Muscle layer of duodenum (tissue), 2 donors: ENCODE data around the gene NOL4L.

Source experiments
- H3K27ac ChIP-seq: one replicate; pipeline ENCODE4 v1.7.0; 2013; ENCODE audit warnings: mild to moderate bottlenecking, low read length
- H3K27me3 ChIP-seq: one replicate; pipeline ENCODE4 v1.7.0; 2013; ENCODE audit warnings: low read depth, mild to moderate bottlenecking, control low read depth, low read length
- H3K36me3 ChIP-seq, 2 donors: one replicate each; pipeline ENCODE4 v1.7.0; 2013; ENCODE audit warnings: low read length in 2 of 2, control low read depth in 1 of 2, mild to moderate bottlenecking in 1 of 2; ENCODE audit not compliant: insufficient read depth in 2 of 2, control insufficient read depth in 1 of 2
- H3K4me1 ChIP-seq, 2 donors: one replicate each; pipeline ENCODE4 v1.7.0; 2013; ENCODE audit warnings: low read length in 2 of 2, mild to moderate bottlenecking in 2 of 2, control low read depth in 1 of 2, moderate library complexity in 1 of 2; ENCODE audit not compliant: insufficient read depth in 2 of 2, control insufficient read depth in 1 of 2
- H3K4me3 ChIP-seq, 2 donors: one replicate each; pipeline ENCODE4 v1.7.0; 2013; ENCODE audit warnings: low read length in 2 of 2, low read depth in 1 of 2, mild to moderate bottlenecking in 1 of 2
- H3K9me3 ChIP-seq, 2 donors: one replicate each; pipeline ENCODE4 v1.7.0; 2013; ENCODE audit warnings: low read length in 2 of 2, control low read depth in 1 of 2, mild to moderate bottlenecking in 1 of 2; ENCODE audit not compliant: control insufficient read depth in 1 of 2
- donor health status: healthy.

The NOL4L gene

GRCh38 chr20:32528905-32529670 is 56.0 kb downstream of the NOL4L start:
- H3K9me3 ChIP-seq: no peaks in the 10 kb centered on the region
- no peak overlapping the region for H3K4me3 ChIP-seq
- no peaks in the 10 kb centered on the region for H3K27me3 ChIP-seq
- H3K27ac ChIP-seq: no peak overlapping the region
- no peaks in the 10 kb centered on the region for H3K36me3 ChIP-seq
- peaks cover 0 to 16% of the 10 kb centered on the region in 2 donors for H3K4me1 ChIP-seq

GRCh38 chr20:32528171-32528891 is 56.8 kb downstream of the NOL4L start:
- no peaks in the 10 kb centered on the region for H3K27me3 ChIP-seq
- H3K9me3 ChIP-seq: no peaks in the 10 kb centered on the region
- no peak overlapping the region for H3K4me3 ChIP-seq
- H3K36me3 ChIP-seq: no peaks in the 10 kb centered on the region
- no peak overlapping the region for H3K27ac ChIP-seq
- peaks cover 0 to 16% of the 10 kb centered on the region in 2 donors for H3K4me1 ChIP-seq

- Histone ChIP-seq H3K4me3 (no peak overlapping the region), H3K27ac (no peak overlapping the region), H3K36me3 (no peaks in the 10 kb centered on the region), H3K9me3 (no peaks in the 10 kb centered on the region), H3K27me3 (no peaks in the 10 kb centered on the region), H3K4me1 (peaks cover 0 to 16% of the 10 kb centered on the region in 2 donors)
These were observed 57.6 kb downstream of the NOL4L start for GRCh38 chr20:32527447-32528055.

GRCh38 chr20:32527052-32527446 is 58.1 kb downstream of the NOL4L start:
- peaks cover 0 to 20% of the 10 kb centered on the region in 2 donors for H3K4me1 ChIP-seq
- no peak overlapping the region for H3K4me3 ChIP-seq
- H3K27ac ChIP-seq: no peak overlapping the region

GRCh38 chr20:32526541-32526940 is 58.6 kb downstream of the NOL4L start:
- Histone ChIP-seq H3K27ac (no peak overlapping the region), H3K27me3 (no peaks in the 10 kb centered on the region), H3K36me3 (no peaks in the 10 kb centered on the region), H3K4me1 (peaks cover 0 to 25% of the 10 kb centered on the region in 2 donors), H3K4me3 (no peak overlapping the region), H3K9me3 (no peaks in the 10 kb centered on the region)

More at GRCh38 chr20:32527052-32527446, 58.1 kb downstream of the NOL4L start:
- no peaks in the 10 kb centered on the region for H3K9me3 ChIP-seq
- H3K27me3 ChIP-seq: no peaks in the 10 kb centered on the region
- no peaks in the 10 kb centered on the region for H3K36me3 ChIP-seq

GRCh38 chr20:32526125-32526524 is 59.0 kb downstream of the NOL4L start:
- peaks cover 0 to 28% of the 10 kb centered on the region in 2 donors for H3K4me1 ChIP-seq
- no peaks in the 10 kb centered on the region for H3K36me3 ChIP-seq

GRCh38 chr20:32524829-32525501 is 60.2 kb downstream of the NOL4L start:
- peaks cover 0 to 28% of the 10 kb centered on the region in 2 donors for H3K4me1 ChIP-seq
- H3K27ac ChIP-seq: no peak overlapping the region
- no peaks in the 10 kb centered on the region for H3K36me3 ChIP-seq
- H3K4me3 ChIP-seq: no peak overlapping the region
- no peaks in the 10 kb centered on the region for H3K27me3 ChIP-seq
- no peaks in the 10 kb centered on the region for H3K9me3 ChIP-seq

More at GRCh38 chr20:32526125-32526524, 59.0 kb downstream of the NOL4L start:
- Histone ChIP-seq H3K4me3 (no peak overlapping the region), H3K27ac (no peak overlapping the region), H3K9me3 (no peaks in the 10 kb centered on the region), H3K27me3 (no peaks in the 10 kb centered on the region)

- no peaks in the 10 kb centered on the region for H3K9me3 ChIP-seq
- H3K27ac ChIP-seq: no peak overlapping the region
- peaks cover 0 to 28% of the 10 kb centered on the region in 2 donors for H3K4me1 ChIP-seq
- H3K36me3 ChIP-seq: peaks cover 0 to 8% of the 10 kb centered on the region in 2 donors
- no peaks in the 10 kb centered on the region for H3K27me3 ChIP-seq
- no peak overlapping the region for H3K4me3 ChIP-seq
These were observed 61.4 kb downstream of the NOL4L start for GRCh38 chr20:32523613-32524213.

- Histone ChIP-seq H3K36me3 (peaks cover 0 to 11% of the 10 kb centered on the region in 2 donors), H3K27ac (no peak overlapping the region), H3K4me1 (peaks cover 0 to 33% of the 10 kb centered on the region in 2 donors), H3K9me3 (no peaks in the 10 kb centered on the region), H3K27me3 (no peaks in the 10 kb centered on the region), H3K4me3 (no peak overlapping the region)
These were observed 62.1 kb downstream of the NOL4L start for GRCh38 chr20:32522776-32523612.

GRCh38 chr20:32522526-32522775 is 62.7 kb downstream of the NOL4L start:
- H3K27ac ChIP-seq: no peak overlapping the region
- H3K36me3 ChIP-seq: peaks cover 0 to 11% of the 10 kb centered on the region in 2 donors
- no peak overlapping the region for H3K4me3 ChIP-seq
- H3K9me3 ChIP-seq: no peaks in the 10 kb centered on the region
- H3K27me3 ChIP-seq: no peaks in the 10 kb centered on the region
- H3K4me1 ChIP-seq: peaks cover 0 to 30% of the 10 kb centered on the region in 2 donors
